Activated T-helper 2 cell treated with anti-CD3 and anti-CD28 coated beads, Interferon-gamma antibody, Interleukin-2, Interleukin-4, amounts not matched to agents 10 μg/mL and 5 μg/mL and 100 μg/mL, durations not matched to agents 14 hours and 24 hours and 36 hours (primary cell): Measurements from ENCODE around the gene DDI2. TPM values are rescaled to one million over a fixed set of nuclear protein-coding genes. Genes with fewer than 3 reads are reported as not detected.
A peak's percentile ranks its signal among the peaks of the same experiment; 100 is the strongest.

Experiments used
- DNase-seq: peaks from one replicate; pipeline ENCODE4 v3.0.0; 2021; ENCODE audit warnings: low spot score
- H3K27ac Mint-ChIP-seq: one replicate; pipeline ENCODE4 v1.8.0; 2021; ENCODE audit warnings: mixed read lengths
- H3K27me3 Mint-ChIP-seq: one replicate; pipeline ENCODE4 v1.8.0; 2021; ENCODE audit warnings: low read depth, mixed read lengths
- H3K36me3 Mint-ChIP-seq: one replicate; pipeline ENCODE4 v1.8.0; 2021; ENCODE audit warnings: low read depth, mixed read lengths
- H3K4me1 Mint-ChIP-seq: one replicate; pipeline ENCODE4 v1.8.0; 2021; ENCODE audit warnings: low read depth, mixed read lengths
- H3K4me3 Mint-ChIP-seq: one replicate; pipeline ENCODE4 v1.8.0; 2021; ENCODE audit warnings: low read depth, mild to moderate bottlenecking, moderate library complexity, mixed read lengths
- H3K9me3 Mint-ChIP-seq: one replicate; pipeline ENCODE4 v1.8.0; 2021; ENCODE audit warnings: mixed read lengths
- intact Hi-C: fragments of 100-400 bp; cut with micrococcal nuclease; formaldehyde crosslinking; loops from one replicate; pipeline ENCODE4 v1.15.1; 2023
- total RNA-seq: library from RNA; stranded (reverse); gene quantifications from 2 replicates; pipeline ENCODE4 v1.2.3, GENCODE V29; 2022

The DDI2 gene
- total RNA-seq, 1 donor from 2014 or later, result 46.4 TPM

DNA sequence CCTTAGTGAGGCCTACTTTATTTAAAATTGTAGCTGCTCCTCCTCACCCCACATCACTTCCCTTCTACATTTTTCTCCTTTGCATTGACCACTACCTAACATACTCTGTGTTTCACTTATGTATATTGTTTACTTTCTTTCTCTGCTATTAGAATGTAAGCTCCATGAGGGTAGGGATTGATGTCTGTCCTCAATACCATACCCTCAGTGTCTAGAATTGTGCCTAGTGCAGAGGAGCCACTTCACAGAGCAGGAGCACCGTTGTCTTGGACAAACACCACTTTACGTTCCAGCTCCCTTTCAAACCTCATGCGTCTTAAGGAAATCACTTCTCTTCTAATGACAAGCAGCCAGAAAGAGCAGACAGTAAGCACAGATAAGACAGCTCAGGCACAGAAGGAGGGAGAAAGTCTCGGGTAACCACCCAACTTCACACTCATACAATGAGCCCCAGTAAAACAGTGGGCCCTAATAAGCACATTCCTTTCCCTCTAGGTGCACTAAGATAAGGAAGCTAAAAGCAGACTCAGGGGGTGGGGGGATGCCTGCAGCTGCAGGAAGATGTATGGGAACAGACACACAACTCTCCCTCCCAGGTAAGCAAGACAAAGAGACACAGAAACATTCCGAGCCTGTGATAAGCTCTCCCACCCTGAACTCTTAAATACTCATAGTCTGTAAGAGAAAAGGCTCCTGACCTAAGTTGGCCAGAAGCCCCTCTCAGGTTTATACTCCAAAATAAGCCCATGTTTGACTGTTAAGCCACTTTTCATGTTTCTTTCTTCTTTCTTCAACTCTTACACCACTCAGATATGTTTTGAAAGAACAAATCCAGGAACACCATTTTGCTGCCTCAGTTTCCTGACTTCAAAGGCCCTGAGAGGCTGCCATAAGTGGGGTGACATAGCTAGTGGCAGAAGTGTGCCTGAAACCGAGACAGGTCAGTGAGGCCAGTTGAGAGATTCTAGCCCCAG, 59.7 kb downstream of the DDI2 start:
- Mint-ChIP-seq H3K36me3 (no peaks in the 10 kb centered on the region), H3K27ac (no peak overlapping the region), H3K4me3 (no peak overlapping the region), H3K27me3 (no peaks in the 10 kb centered on the region), H3K4me1 (peaks cover 11% of the 10 kb centered on the region), H3K9me3 (no peaks in the 10 kb centered on the region)
- no peak for DNase-seq
- intact Hi-C loops, result no loop called here

DNA sequence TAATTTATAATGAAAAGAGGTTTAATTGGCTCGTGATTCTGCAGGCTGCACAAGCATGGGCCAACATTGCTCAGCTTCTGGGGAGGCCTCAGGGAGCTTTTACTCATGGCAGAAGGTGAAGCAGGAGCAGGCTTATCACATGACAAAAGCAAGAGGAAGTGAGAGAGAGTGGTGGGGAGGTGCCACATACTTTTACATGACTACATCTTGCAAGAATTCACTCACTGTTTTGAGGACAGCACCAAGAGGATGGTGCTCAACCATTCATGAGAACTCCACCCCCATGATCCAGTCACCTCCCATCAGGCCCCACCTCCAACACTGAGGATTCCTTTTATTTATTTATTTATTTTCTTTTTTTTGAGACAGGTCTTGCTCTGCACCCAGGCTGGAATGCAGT, 61.3 kb downstream of the DDI2 start:
- Mint-ChIP-seq H3K36me3 (no peaks in the 10 kb centered on the region), H3K27me3 (no peaks in the 10 kb centered on the region), H3K4me3 (no peak overlapping the region), H3K27ac (no peak overlapping the region), H3K4me1 (peaks cover 12% of the 10 kb centered on the region), H3K9me3 (no peaks in the 10 kb centered on the region)
- intact Hi-C loops, result no loop called here
- DNase-seq, result no peak

DNA sequence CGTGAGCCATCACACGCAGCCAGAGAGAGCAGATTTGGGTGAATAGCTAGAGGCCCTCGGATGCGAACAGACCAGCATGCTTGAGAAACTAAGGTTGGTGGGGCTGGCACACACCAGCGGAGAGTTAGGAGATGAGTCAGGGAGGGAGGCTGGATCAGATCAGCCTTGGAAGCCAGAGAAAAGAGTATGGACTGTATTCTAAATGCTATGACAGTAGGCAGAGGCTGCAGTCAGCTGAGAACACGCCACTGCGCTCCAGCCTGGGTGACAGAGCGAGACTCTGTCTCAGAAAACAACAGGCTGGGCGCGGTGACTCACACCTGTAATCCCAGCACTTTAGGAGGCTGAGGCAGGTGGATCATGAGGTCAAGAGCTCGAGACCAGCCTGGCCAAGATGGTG, 62.9 kb downstream of the DDI2 start:
- DNase-seq, result no peak
- no peak overlapping the region for H3K27ac Mint-ChIP-seq
- intact Hi-C loops, result loop anchor here (5.0 to 10.0 kb wide), 2 partner anchors 63 to 695 kb away; partner anchors contain the start of gene DDI2
- H3K4me1 Mint-ChIP-seq, result peaks cover 15% of the 10 kb centered on the region
- no peak overlapping the region for H3K4me3 Mint-ChIP-seq
- H3K27me3 Mint-ChIP-seq, result no peaks in the 10 kb centered on the region
- no peaks in the 10 kb centered on the region for H3K9me3 Mint-ChIP-seq
- no peaks in the 10 kb centered on the region for H3K36me3 Mint-ChIP-seq

DNA sequence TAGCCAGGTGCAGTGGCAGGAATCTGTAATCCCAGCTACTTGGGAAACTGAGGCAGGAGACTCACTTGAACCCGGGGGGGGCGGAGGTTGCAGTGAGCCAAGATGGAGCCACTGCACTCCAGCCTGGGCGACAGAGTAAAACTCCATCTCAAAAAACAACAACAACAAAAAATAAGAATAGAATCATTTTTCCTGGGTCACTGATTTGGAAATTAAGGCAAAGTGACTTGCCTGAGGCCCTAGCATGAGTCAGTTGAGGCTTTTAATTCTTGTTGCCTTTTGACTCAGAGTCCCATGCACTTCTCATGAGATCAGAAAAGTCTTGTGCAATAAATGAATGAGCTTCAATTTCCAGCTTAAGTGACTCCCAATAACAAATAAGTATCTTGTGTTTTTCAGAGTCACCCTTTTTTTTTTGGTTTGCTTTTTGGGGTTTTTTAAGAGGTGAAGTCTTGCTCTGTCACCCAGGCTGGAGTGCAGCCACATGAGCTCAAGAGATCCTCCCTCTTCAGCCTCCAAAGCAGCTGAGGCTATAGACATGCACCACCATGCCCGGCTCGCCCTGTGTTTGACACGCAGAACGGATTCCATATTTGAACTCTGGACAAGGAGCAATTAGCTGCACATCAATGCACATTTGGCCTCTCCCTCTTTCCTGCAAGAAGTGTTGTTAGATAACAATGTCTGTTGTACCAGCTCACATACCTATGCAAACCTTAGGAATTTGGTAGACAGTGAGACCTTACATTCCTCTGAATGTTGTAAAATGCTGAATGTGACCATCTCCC, 63.5 kb downstream of the DDI2 start:
- Mint-ChIP-seq H3K27me3 (no peaks in the 10 kb centered on the region), H3K36me3 (peaks cover under 1% of the 10 kb centered on the region), H3K9me3 (no peaks in the 10 kb centered on the region), H3K4me1 (peaks cover 18% of the 10 kb centered on the region), H3K4me3 (peak overlapping the region; percentile 30), H3K27ac (peak overlapping the region; percentile 24)
- intact Hi-C loops, result loop anchor here (5.0 to 10.0 kb wide), 2 partner anchors 63 to 694 kb away; partner anchors contain the start of gene DDI2
- DNase-seq, result no peak

DNA sequence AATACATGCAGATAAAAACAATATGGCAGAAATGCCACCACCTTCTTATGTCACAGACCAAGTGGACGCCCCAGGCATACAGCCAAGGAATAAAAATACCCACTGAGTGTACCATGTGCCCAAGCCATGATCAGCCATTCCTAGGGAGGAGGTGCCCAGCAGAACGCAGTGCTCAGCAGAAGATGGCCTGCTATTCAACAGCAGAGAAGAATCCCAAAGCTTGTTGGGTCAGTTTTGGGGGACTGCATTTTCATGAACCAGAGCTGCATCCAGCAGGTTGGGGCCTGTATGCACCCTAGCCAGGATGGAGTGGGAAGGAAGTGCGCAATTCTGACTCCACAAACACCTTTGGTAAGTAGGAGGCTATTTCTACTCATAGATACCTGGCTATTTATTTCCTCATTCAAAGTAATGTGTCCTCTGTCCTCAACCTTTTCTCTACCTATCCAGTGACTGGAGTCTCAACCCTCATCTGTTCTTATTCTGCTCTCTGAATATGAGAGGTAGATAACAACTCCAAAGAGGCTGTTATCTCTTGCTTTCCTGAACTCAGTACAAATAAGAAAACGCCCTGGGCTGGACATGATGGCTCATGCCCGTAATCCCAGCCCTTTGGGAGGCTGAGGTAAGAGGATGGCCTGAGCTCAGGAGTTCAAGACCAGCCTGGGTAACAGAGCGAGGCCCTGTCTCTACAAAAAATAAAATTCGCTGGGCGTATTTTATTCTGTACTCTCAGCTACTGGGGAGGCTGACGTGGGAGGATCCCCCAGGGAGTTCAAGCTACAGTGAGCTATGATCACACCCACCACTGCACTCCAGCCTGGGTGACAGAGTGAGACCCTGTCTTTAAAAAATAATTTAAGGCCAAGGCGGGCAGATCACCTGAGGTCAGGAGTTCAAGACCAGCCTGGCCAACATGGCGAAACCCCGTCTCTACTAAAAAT, 64.4 kb downstream of the DDI2 start:
- Mint-ChIP-seq H3K36me3 (peaks cover 3% of the 10 kb centered on the region), H3K27ac (peak overlapping the region; percentile 24), H3K27me3 (no peaks in the 10 kb centered on the region), H3K9me3 (no peaks in the 10 kb centered on the region), H3K4me1 (peaks cover 21% of the 10 kb centered on the region), H3K4me3 (peak overlapping the region; percentile 75)
- intact Hi-C loops, result loop anchor here (5.0 to 10.0 kb wide), 2 partner anchors 64 to 693 kb away; partner anchors contain the start of gene DDI2
- DNase-seq, result no peak

DNA sequence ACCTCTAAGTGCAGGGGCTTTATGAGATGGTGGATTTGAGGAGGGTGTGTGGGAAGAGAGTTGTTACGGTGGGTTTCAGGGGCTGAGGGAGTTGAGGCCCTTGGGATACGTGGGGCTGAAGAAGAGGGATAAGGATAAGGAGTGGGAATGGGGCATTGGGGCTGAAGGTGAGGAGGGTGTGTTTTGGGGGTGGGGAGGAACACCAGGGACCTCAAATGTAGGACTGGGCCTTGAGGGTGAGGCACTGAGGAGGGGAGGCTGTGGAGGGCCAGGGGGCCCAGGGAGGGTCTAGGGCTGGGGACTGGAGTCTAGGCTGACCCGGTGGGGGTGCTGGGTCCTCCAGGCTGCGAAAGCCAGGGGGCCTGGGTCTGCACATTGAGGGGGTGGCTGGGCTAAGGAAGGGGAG, 65.7 kb downstream of the DDI2 start:
- H3K36me3 Mint-ChIP-seq, result peaks cover 10% of the 10 kb centered on the region
- H3K27ac Mint-ChIP-seq, result peak overlapping the region; percentile 73
- peak overlapping the region; percentile 75 for H3K4me3 Mint-ChIP-seq
- H3K9me3 Mint-ChIP-seq, result no peaks in the 10 kb centered on the region
- intact Hi-C loops, result loop anchor here (5.0 to 10.0 kb wide), 2 partner anchors 66 to 692 kb away; partner anchors contain the start of gene DDI2
- H3K4me1 Mint-ChIP-seq, result peaks cover 25% of the 10 kb centered on the region
- no peaks in the 10 kb centered on the region for H3K27me3 Mint-ChIP-seq
- DNase-seq, result no peak

DNA sequence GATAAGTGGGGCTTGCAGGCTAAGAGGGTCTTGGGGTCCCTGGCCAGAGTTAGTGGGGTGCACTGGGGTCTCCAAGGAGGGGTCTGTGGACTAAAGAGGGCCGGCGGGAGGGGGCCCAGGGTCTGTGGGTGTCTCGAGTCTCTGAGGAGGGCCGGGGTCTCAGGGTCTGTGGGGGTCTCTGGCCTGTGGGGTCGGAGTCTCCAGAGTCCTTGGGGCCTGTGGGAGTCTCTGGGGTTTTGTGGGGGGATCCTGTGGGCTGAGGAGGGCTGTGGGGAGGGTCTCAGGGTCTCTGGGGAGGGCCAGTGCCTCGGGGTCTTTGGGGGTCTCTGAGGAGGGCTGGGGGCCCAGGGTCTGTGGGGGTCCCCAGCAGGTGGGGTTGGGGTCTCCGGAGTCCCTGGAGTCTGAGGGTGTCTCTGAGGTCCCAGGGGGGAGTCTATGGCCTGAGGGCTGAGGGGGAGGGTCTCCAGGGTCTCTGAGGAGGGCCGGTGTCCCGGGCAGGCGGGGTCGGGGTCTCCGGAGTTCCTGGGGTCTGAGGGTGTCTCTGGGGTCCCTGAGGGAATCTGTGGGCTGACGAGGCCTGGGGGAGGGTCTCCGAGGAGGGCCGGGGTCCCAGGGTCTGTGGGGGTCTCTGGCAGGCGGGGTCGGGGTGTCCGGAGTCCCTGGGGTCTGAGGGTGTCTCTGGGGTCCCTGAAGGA, 66.2 kb downstream of the DDI2 start:
- Mint-ChIP-seq H3K36me3 (peaks cover 13% of the 10 kb centered on the region), H3K27me3 (no peaks in the 10 kb centered on the region), H3K9me3 (no peaks in the 10 kb centered on the region), H3K4me1 (peaks cover 24% of the 10 kb centered on the region), H3K27ac (peak overlapping the region; percentile 73), H3K4me3 (peak overlapping the region; percentile 75)
- intact Hi-C loops, result loop anchor here (5.0 to 10.0 kb wide), 2 partner anchors 66 to 691 kb away; partner anchors contain the start of gene DDI2
- no peak for DNase-seq

DNA sequence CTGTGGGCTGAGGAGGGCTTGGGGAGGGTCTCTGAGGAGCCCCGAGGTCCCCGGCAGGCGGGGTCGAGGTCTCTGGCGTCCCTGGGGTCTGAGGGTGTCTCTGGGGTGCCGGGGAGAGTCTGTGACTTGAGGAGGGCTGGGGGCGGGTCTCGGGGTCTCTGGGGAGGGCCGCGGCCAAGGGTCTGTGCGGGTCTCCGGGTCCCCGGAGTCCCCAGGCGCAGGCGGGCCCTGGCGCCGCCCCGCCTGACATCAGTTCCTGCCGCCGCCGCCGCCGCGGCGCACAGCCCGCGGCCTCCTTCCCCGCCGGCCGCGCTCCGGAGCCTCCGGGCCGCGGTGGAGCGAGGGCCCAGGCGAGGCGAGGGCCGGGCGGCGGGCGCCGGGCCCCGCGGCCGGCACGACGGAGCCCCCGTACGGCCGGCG, 66.8 kb downstream of the DDI2 start, which contains the start of gene PLEKHM2:
Gene PLEKHM2, plus strand, starts transcription at position 279 of the 420 bp plus-strand sequence. CDS start 239 bp downstream, outside the sequence.
- intact Hi-C loops, result loop anchor here (5.0 to 10.0 kb wide), 2 partner anchors 67 to 691 kb away; partner anchors contain the start of gene DDI2
- peak; percentile 43 for DNase-seq
- peaks cover 22% of the 10 kb centered on the region for H3K4me1 Mint-ChIP-seq
- H3K4me3 Mint-ChIP-seq, result peak within 1 kb of the TSS; percentile 83
- H3K27me3 Mint-ChIP-seq, result no peaks in the 10 kb centered on the region
- H3K36me3 Mint-ChIP-seq, result peaks cover 17% of the 10 kb centered on the region
- H3K27ac Mint-ChIP-seq, result peak within 1 kb of the TSS; percentile 73
- H3K9me3 Mint-ChIP-seq, result no peaks in the 10 kb centered on the region

DNA sequence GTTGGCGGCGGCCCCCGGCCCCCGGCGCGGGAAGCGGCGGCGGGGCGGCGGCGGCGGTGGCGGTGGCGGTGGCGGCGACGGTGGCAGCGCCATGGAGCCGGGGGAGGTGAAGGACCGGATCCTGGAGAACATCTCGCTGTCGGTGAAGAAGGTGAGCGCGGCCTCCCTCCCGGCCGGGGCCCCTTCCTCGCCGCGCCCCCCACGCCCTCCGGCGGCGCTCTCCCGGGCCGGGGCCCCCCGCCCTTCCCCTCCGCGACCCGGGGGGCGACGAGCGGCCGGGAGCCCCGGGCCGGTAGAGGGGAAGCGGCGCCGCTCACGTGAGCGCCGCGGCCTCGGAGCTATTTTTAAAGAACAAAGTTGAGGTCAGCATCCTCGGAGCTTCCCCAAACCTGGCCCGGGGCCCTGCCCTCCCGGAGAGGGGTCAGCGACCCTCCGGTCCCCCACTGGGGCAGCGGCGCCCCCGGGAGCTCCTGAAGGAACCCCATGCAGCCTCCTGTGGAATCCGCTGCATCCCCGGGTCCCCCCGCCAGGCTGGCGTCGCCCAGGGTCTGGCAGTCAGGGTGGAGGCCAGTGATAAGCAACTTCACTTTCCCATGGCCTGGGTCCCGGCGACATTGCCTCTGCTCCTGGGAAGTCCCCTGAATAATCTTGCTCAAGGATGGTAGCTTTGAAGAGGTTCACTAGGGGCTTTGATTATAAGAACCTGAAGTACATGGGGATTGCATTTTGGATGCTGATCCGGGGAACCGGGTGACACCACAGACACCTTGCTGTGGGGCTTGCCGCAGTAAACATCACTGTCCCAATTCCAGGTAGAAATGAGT, 67.4 kb downstream of the DDI2 start:
- intact Hi-C loops, result loop anchor here (5.0 to 10.0 kb wide), 2 partner anchors 67 to 690 kb away; partner anchors contain the start of gene DDI2
- H3K27me3 Mint-ChIP-seq, result no peaks in the 10 kb centered on the region
- peaks cover 22% of the 10 kb centered on the region for H3K4me1 Mint-ChIP-seq
- H3K4me3 Mint-ChIP-seq, result peak overlapping the region; percentile 83
- peak overlapping the region; percentile 73 for H3K27ac Mint-ChIP-seq
- peak; percentile 26 for DNase-seq
- H3K36me3 Mint-ChIP-seq, result peaks cover 17% of the 10 kb centered on the region
- H3K9me3 Mint-ChIP-seq, result no peaks in the 10 kb centered on the region

DNA sequence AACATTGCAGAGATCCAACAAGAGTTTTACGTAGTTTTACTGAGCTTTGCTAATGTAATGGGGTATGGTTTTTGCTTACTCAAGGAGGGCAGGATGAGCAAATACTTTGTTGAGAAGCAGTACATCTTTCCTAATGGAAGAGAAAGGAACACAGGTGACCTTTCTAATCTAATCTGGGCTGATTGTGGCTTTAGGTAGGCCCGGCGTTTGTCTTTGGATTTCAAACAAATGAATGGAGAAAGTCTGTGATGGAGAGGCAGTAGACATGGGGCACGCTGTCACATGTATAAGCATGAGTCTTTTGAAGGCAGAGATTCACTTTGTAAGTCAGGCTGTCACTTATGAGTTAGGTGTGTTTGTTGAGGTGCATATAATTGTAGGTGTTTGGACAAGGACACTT, 68.6 kb downstream of the DDI2 start:
- intact Hi-C loops, result loop anchor here (10.0 kb wide), 1 partner anchor 689 kb away; no protein-coding TSS in a partner anchor
- Mint-ChIP-seq H3K9me3 (no peaks in the 10 kb centered on the region), H3K4me1 (peaks cover 21% of the 10 kb centered on the region), H3K27ac (peak overlapping the region; percentile 24), H3K36me3 (peaks cover 20% of the 10 kb centered on the region), H3K27me3 (no peaks in the 10 kb centered on the region), H3K4me3 (peak overlapping the region; percentile 83)
- no peak for DNase-seq
